22Rv1 (cell line): ENCODE results near the gene COL4A2.

Experiments used
- H3K27ac ChIP-seq: fragments of 450-650 bp; 2 replicates; pipeline ENCODE4 v1.5.1; 2017
- CTCF ChIP-seq: fragments of 450-650 bp; IDR thresholded peaks from 2 replicates; pipeline ENCODE4 v1.5.1; 2017; ENCODE audit warnings: mild to moderate bottlenecking
- ZFX ChIP-seq: fragments of 450-650 bp; IDR thresholded peaks from 2 replicates; pipeline ENCODE4 v1.6.1; 2017; ENCODE audit warnings: antibody characterized with exemption, borderline replicate concordance

COL4A2 gene

GRCh38 chr13:110463156-110463555 lies 156.1 kb downstream of the COL4A2 start:
- H3K27ac ChIP-seq = no peak overlapping the region
- TF ChIP-seq ZFX (no peak), CTCF (no peak)

GRCh38 chr13:110463871-110464510 lies 156.9 kb downstream of the COL4A2 start:
- H3K27ac ChIP-seq = no peak overlapping the region
- TF ChIP-seq ZFX (no peak), CTCF (no peak)

GRCh38 chr13:110464556-110465333 lies 157.7 kb downstream of the COL4A2 start:
- H3K27ac ChIP-seq = no peak overlapping the region

DNA sequence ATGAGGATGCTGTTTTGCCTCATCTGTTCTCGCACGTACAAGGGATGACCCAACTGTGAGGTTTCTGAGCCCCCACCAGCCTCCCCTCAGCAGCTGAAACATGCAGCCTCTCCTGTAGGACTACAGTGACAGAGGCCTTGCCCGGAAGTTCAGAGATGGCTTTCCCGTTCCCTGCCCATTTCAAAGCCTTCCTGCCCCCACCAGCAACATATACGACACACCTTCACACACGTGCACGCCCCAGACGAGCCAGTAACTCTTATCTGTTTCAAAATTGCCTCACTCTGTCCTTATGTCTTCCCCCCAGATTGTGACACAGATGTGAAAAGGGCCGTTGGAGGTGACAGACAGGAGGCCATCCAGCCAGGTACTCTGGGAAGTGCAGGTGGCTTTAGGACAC lies 158.6 kb downstream of the COL4A2 start:
- H3K27ac ChIP-seq = no peak overlapping the region
- TF ChIP-seq ZFX (no peak), CTCF (no peak)

More at GRCh38 chr13:110464556-110465333, 157.7 kb downstream of the COL4A2 start:
- TF ChIP-seq ZFX (no peak), CTCF (no peak)

- H3K27ac ChIP-seq = no peak overlapping the region
- no peak for TF ChIP-seq ZFX
- TF ChIP-seq CTCF = no peak
These were observed 159.3 kb downstream of the COL4A2 start for GRCh38 chr13:110466266-110466915.

DNA sequence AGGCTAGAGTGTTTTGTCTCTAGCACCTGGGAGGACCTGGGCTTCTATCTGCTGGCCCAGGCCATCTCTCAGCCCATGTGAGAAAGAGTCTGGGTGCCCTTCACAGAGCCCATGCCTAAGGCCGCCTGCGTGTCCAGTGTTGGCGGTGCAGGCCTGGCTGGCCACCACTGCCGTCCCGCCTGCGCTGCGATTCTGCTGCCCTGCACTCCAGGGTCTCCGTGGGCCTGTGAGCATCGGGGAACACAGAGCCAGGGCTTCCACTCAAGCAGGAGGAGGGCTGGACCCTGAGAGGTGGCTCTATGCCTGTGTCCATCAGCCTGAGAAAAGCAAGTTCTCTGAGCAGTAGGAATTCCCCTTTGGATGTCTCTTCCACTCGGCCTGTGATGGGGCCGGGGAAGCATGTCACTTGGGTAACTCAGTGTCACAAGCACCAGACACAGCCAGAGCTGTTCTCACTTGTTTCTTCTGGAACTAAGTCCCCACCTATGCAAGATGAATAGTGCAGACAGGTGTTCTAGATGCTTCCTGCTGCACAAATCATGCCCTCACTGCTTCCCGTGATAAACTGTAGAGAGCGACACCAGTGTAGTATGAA lies 160.5 kb downstream of the COL4A2 start:
- H3K27ac ChIP-seq = no peak overlapping the region

More for the DNA sequence above, 160.5 kb downstream of the COL4A2 start:
- TF ChIP-seq CTCF = no peak
- no peak for TF ChIP-seq ZFX
